Activated naive CD4-positive, alpha-beta T cell treated with anti-CD3 and anti-CD28 coated beads, Interleukin-2, amount 50 U/mL, for 24 hours (primary cell): Measurements from ENCODE around the gene KAT7.
A peak's percentile ranks its signal among the peaks of the same experiment; 100 is the strongest.

Source experiments
- H3K27ac Mint-ChIP-seq: one replicate; pipeline ENCODE4 v1.8.0; 2021; ENCODE audit warnings: mild to moderate bottlenecking, mixed read lengths
- H3K27me3 Mint-ChIP-seq: one replicate; pipeline ENCODE4 v1.8.0; 2021; ENCODE audit warnings: mixed read lengths
- H3K36me3 Mint-ChIP-seq: one replicate; pipeline ENCODE4 v1.8.0; 2021; ENCODE audit warnings: mixed read lengths
- H3K4me1 Mint-ChIP-seq: one replicate; pipeline ENCODE4 v1.8.0; 2021; ENCODE audit warnings: mixed read lengths
- H3K4me3 Mint-ChIP-seq: one replicate; pipeline ENCODE4 v1.8.0; 2021; ENCODE audit warnings: mild to moderate bottlenecking, mixed read lengths
- H3K9me3 Mint-ChIP-seq: one replicate; pipeline ENCODE4 v1.8.0; 2021; ENCODE audit warnings: mixed read lengths

Gene KAT7

DNA sequence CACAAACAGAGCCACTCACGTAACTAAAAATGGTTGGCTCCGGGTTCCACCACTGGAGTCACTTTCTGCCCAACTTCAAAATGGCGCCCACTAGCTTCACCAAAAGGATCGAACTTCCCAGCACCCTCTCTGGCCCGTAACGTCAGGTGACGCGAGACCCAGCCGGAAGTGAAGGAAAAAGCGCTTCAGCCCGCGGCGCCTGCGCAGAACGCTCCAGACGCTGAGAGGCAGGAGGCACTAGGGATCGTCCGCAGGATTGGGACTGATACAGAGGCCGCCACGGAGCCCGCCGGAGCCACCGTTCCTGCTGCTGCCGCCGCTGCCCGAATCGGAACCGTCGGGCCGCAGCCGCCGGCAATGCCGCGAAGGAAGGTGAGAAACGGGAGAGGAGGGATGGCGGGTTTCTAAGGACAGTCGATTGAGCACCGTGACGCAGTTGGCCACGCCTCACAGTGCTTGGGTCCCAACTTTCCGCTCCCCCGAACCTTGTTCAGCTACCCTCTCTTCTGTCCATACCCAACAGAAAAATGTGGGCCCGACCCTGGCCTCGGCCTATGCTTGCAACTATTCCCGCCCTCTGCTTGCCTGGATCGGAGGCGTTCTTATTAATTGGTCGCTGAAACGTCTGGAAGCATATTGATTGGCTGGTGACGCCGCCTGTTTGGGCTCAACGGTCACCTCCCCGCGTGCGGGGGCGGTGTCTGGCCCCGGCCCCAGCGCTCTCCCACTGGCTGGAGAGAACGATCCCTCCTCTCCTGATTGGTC is at the start of gene KAT7:
Gene KAT7 (plus strand): TSS at position 204 of the 765 bp plus-strand sequence. CDS start 154 bp downstream, at position 358.
- Mint-ChIP-seq H3K27me3 (no peaks in the 10 kb centered on the region), H3K9me3 (no peaks in the 10 kb centered on the region), H3K4me1 (peaks cover 58% of the 10 kb centered on the region), H3K27ac (peak within 1 kb of the TSS; percentile 99), H3K4me3 (peak within 1 kb of the TSS; percentile 98), H3K36me3 (peaks cover 7% of the 10 kb centered on the region)

DNA sequence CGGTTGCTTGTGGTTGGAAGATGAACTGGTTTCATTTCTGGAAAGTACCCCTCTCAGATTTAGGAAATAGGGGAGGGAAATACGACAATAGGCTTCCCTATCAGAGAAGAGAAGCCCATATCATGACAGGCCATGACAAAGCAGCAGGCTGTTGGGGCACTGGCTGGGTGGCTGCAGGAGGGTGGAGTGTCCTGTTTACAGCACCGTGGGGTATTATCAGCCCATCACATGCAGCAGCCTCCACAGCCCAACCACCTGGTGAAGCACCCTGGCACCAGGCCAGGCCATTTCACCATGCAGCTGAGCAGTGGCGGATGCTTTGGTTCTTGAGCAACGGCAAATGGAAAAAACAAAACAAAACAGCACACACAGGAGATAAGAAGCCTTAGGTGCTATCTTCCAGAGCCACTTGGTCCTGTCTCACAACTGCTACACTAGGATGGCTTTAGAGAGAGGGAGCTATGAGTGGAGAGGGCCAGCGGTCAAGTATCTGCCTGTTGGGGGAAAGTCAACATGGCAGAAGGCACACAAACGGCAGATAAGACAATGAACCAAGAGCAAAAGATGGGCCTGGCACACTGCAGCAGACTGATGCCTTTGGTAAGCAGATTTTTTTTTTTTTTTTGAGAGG is 48.7 kb upstream of the KAT7 start:
- H3K36me3 Mint-ChIP-seq = peaks cover under 1% of the 10 kb centered on the region
- H3K27ac Mint-ChIP-seq = peak overlapping the region; percentile 98
- no peaks in the 10 kb centered on the region for H3K9me3 Mint-ChIP-seq
- peak overlapping the region; percentile 86 for H3K4me3 Mint-ChIP-seq
- peaks cover 91% of the 10 kb centered on the region for H3K4me1 Mint-ChIP-seq
- no peaks in the 10 kb centered on the region for H3K27me3 Mint-ChIP-seq

DNA sequence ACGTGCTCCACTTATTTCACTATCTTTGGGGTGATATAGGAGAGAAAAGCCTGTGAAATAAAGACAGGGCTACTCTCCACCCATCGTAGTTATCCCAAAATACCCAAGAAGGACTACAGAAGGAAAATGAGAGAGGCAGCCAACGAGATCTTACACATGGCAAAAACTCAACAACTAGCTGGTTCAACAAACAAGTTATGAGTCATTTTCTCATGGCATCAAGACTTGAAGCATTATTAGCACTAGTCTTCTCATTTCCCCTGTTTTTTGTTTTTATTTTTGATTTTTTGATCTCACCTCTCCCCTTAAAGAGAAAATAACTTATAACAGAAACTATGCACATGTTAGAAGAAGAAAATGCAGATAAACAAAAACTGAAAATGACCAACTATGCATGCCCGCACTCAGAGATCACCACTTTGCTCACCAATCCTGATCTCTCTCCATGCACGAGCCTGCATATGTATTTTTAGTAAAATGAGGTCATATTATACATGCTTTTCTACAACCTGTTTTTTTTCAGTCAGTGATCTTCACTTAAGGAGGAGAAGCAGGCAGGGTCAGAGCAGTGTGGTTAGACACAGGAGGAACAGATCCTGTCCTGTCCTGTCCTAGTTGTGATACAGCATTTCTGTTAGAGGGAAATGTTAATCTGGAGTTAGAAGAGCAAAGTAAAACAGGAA is 47.3 kb upstream of the KAT7 start:
- H3K9me3 Mint-ChIP-seq = peaks cover 8% of the 10 kb centered on the region
- H3K4me1 Mint-ChIP-seq = peaks cover 93% of the 10 kb centered on the region
- peak overlapping the region; percentile 93 for H3K27ac Mint-ChIP-seq
- no peaks in the 10 kb centered on the region for H3K27me3 Mint-ChIP-seq
- peaks cover 5% of the 10 kb centered on the region for H3K36me3 Mint-ChIP-seq
- peak overlapping the region; percentile 86 for H3K4me3 Mint-ChIP-seq

DNA sequence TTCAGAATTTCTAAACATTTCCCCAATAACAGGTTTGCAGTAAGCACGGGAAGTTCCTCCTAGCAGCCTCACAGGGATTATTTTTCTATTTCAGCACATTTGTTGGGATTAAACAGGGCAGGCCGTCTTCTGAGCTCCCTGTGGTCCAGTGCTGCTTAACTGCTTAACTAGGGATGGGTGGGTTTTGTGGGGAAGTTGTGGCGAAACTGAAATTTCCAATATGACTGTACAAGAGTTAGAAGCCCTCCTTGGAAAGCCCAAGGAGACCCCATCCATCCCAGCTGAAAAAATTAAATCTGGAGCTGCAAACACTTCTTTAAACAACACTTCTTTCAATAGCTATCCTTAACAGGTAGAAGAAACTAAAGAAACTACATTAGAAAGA is 46.8 kb upstream of the KAT7 start:
- Mint-ChIP-seq H3K36me3 (peaks cover 5% of the 10 kb centered on the region), H3K27me3 (no peaks in the 10 kb centered on the region), H3K9me3 (peaks cover 8% of the 10 kb centered on the region), H3K27ac (peak overlapping the region; percentile 93), H3K4me1 (peaks cover 93% of the 10 kb centered on the region), H3K4me3 (peak overlapping the region; percentile 86)

DNA sequence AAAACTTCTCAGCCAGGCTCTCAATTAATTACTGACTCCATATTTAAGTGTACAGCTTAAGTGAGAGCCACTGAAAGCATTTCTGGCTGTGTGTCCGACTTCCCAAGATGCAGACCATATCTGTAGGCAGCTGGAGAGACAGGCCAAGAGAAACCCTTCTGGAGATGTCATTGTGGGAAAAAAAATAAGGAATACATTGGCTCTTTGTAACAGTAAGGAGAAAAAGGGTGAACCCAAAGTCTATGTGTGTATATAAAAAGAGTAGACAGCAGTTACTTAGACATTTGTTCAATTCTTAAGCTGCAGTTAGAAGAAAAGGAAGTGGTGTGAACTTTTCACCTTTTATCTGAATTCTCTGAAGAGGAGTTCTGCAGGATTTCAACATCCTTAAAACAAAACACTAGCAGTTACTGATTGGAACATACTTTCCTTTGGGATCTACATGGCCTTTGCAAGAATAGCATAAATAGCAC is 46.3 kb upstream of the KAT7 start:
- Mint-ChIP-seq H3K36me3 (peaks cover 5% of the 10 kb centered on the region), H3K4me3 (peak overlapping the region; percentile 86), H3K27ac (peak overlapping the region; percentile 93), H3K4me1 (peaks cover 93% of the 10 kb centered on the region), H3K27me3 (no peaks in the 10 kb centered on the region), H3K9me3 (peaks cover 8% of the 10 kb centered on the region)

DNA sequence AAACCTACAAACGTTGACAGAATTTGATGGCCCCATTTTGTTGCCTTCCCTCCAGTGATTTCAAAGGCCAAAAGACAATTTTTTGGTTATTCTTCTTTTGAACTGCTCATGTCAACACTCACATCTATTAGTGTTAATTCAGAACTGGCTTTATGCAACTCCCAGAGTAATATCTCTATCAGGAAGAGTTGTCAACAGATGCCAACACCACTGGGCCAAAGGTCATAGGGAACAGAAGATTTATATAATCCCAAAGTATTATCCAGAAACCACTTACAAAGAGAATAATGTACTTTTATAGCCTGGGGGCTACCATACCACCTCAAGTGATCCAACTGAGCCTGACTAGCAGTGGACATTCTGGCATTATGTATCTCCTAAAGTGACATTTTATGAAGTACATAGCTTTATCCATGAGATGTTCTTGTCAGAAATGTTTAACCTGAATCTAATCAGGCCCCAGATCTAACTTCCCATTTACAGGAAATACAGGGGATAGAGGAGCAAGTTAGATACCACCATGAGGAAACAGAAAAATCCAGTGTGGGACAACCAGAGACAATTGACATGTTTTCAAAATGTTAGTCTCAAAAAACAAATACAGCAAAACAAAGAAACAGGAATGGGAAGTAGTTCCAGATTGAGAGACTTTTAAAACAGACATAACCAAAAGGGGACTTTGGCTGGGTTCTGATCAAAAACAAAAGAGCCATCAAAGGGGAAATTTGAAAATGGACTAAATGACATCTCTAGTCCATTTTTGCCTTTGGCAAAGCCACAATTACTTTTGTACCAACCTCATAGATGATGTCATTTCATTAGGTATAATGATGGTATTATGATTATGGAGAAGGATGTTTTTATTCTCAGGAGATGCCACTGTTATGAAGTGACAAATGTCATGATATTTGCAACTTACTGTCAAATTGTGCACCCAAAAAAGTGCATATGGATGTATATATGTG is 43.0 kb upstream of the KAT7 start:
- Mint-ChIP-seq H3K27me3 (no peaks in the 10 kb centered on the region), H3K27ac (peak overlapping the region; percentile 98), H3K36me3 (peaks cover 10% of the 10 kb centered on the region), H3K4me3 (peak overlapping the region; percentile 77), H3K4me1 (peaks cover 91% of the 10 kb centered on the region), H3K9me3 (peaks cover 8% of the 10 kb centered on the region)

DNA sequence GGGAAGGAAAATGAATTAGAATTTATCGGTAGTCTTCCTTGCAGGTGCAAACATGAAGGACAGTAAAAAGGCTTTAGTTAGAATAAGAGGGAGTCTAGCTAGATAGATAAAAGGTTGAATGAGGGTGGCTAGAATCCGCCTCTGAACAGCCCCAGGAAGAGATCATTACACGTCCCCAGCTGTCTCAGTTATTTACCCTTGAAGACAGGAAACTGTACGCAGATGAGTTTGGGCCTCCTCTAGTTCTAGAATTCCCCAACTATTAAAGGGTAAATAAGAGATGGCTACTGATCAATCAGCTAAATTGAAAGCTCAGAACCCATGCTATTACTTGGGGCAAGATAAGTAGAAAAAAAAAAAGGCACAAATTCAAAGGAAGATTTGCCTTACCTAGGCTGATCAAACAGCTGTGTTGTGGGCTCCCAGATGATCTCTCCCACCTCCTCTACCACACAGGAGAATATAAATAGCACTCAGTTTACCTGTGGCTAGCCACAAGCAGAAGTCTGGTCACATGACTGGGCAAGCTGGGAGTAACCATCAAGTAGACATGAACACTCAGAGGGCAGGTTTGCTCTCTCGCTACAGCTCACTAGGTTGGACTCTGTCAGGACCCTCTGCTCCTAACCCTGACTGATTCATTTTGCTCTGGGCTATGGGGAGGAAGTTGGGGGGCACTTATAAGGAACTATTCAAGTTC is 41.5 kb upstream of the KAT7 start:
- Mint-ChIP-seq H3K4me1 (peaks cover 81% of the 10 kb centered on the region), H3K27ac (peak overlapping the region; percentile 98), H3K27me3 (no peaks in the 10 kb centered on the region), H3K9me3 (peaks cover 8% of the 10 kb centered on the region), H3K36me3 (peaks cover 10% of the 10 kb centered on the region), H3K4me3 (peak overlapping the region; percentile 77)

DNA sequence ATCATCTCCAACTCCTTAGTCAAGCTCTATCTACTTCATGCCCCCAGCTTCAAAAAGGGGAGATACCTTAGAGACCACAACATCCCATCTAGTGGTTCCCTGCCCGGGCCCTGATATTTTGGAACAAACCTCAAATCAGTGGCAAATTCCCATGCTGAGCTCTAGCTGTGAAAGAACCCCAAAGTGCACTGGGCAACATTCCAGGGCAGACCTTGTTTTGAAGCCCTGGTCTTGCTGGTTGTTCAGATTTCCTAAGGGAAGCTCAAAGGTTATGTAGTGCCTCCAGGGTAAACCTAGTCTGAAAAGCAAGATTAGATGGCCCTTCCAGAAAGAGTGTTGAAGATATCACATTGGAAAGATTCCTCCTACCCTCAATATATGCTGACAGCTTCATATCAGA is 40.8 kb upstream of the KAT7 start:
- Mint-ChIP-seq H3K27me3 (no peaks in the 10 kb centered on the region), H3K36me3 (peaks cover 10% of the 10 kb centered on the region), H3K4me1 (peaks cover 81% of the 10 kb centered on the region), H3K9me3 (peaks cover 8% of the 10 kb centered on the region), H3K4me3 (peak overlapping the region; percentile 80), H3K27ac (peak overlapping the region; percentile 98)

DNA sequence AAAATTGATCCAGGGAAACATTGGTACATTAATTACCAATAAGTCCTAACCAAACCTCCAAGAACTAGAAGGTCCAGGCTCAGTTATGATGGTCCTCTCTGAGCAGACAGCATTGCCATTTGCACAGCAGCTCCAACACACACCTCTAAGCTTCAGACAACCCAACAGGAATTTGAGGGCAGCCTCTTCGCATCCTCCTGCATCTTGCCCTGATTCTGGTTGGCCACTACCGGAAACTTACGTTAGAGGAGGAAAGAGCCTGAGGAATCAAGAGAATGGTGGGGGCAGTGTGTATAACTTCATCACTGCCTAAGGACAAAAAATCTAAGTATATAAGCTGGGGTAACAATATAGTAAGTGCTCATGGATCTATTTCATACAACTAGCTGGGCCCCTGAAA is 40.3 kb upstream of the KAT7 start:
- Mint-ChIP-seq H3K4me3 (peak overlapping the region; percentile 80), H3K27me3 (no peaks in the 10 kb centered on the region), H3K4me1 (peaks cover 81% of the 10 kb centered on the region), H3K36me3 (peaks cover 10% of the 10 kb centered on the region), H3K27ac (peak overlapping the region; percentile 98), H3K9me3 (peaks cover 8% of the 10 kb centered on the region)

DNA sequence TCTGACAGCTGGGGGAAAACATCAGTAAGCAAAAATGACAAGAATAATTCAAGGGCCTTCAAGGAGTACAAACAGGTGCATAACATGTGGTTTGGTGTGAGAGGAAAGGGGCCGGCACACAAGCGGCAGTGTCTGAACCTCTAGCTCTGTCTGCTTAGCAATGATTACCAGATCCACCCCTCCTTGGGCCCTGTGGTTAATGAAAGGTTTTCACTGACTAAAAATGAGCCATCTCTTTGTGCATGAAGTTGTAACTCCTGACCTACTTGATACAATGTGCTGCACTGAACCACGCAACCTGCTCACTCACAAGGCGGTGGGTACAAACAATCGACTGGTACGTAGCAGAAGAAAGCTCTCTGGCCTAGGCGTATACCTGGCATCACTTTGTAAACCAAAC is 39.7 kb upstream of the KAT7 start:
- Mint-ChIP-seq H3K4me3 (peak overlapping the region; percentile 80), H3K36me3 (peaks cover 10% of the 10 kb centered on the region), H3K27ac (peak overlapping the region; percentile 98), H3K9me3 (peaks cover 8% of the 10 kb centered on the region), H3K27me3 (no peaks in the 10 kb centered on the region), H3K4me1 (peaks cover 85% of the 10 kb centered on the region)

DNA sequence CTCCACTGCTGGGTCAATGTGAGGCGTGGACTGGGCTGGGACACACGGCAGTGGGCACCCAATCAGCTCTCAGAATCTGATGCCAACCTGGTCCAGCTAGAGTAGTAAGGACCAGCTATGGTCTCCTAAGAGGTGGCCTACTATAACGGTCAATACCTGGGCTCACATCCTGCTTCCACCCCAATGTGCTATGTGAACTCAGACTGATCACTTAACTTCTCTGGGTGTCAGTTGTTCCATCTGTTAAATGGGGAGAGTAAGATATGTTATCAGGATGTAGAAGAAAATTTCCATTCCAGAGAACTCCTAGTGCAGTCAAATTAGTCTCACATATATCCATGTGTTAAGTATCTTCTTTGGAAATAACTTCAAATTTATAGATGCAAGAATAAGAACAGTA is 38.8 kb upstream of the KAT7 start:
- Mint-ChIP-seq H3K4me3 (peak overlapping the region; percentile 28), H3K27me3 (no peaks in the 10 kb centered on the region), H3K27ac (peak overlapping the region; percentile 90), H3K36me3 (peaks cover 10% of the 10 kb centered on the region), H3K9me3 (peaks cover 8% of the 10 kb centered on the region), H3K4me1 (peaks cover 86% of the 10 kb centered on the region)

DNA sequence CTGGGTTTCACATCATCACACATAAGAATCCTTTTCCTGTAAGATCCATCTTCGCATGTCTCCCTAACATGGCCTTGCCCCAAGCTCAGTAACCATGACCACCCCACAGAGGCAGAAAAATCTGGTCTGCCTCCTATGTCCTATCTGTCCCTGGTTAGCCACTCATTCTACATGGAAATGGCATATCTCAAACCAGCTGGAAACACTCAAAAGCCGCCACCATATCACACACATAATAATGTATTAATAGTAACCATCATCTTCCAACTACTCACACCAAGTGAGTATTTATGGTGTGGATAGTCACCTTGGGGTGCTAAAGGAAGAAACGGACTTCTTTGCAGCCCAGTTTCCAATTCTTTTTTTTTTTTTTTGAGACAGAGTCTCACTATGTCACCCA is 36.0 kb upstream of the KAT7 start:
- Mint-ChIP-seq H3K4me1 (peaks cover 84% of the 10 kb centered on the region), H3K4me3 (no peak overlapping the region)

DNA sequence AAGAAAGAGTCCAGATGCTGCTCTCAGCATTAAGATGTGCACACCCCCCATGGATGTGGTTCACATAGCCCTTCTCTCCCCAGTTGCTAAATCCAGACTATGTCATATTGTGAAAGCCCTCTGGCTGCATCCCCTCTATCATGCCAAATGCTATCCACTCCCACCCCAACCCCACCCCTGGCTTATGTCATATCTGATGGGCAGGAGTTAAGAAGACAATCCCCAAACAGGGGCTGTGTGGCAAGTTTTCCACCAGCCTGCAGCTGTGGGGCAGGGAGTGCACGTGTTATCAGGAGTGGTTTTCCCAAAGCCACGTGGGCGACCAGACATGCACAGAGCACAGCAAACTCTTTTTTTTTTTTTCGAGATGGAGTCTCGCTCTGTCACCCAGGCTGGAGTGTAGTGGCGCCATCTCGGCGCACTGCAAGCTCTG is 34.5 kb upstream of the KAT7 start:
- no peaks in the 10 kb centered on the region for H3K9me3 Mint-ChIP-seq
- H3K4me3 Mint-ChIP-seq = no peak overlapping the region
- H3K4me1 Mint-ChIP-seq = peaks cover 80% of the 10 kb centered on the region
- peak overlapping the region; percentile 68 for H3K27ac Mint-ChIP-seq
- H3K36me3 Mint-ChIP-seq = peaks cover 9% of the 10 kb centered on the region
- H3K27me3 Mint-ChIP-seq = no peaks in the 10 kb centered on the region

More for the DNA sequence above, 36.0 kb upstream of the KAT7 start:
- H3K36me3 Mint-ChIP-seq = peaks cover 8% of the 10 kb centered on the region
- no peaks in the 10 kb centered on the region for H3K27me3 Mint-ChIP-seq
- H3K27ac Mint-ChIP-seq = peak overlapping the region; percentile 78
- no peaks in the 10 kb centered on the region for H3K9me3 Mint-ChIP-seq

DNA sequence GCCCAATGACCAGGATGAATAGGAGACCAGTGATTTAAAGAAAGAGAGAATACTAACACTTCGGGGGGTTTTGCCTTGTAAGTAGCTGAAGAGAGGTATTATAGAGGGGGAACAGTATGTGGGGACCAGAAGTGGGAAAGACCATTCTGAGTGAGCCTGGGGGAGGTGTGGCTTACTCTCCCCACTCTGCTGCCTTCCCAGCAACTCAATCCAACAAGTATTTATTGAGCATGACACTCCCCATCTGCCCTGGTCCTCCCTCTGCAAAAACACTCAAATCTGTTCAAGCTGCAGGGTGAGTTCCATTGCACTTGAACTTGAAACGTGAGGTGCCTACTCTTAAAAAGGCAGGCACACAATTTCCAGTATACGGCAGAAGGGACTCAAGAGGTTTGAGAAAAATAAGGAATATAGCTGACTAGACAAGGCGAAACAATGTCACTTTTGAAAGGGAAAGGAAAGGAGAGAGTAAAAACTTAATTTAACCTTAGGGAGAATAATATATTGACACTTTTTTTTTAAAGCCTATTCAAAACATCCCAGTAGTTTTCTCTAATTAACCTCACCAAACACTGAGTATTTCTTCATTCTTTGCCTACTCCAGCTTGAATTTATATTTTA is 32.7 kb upstream of the KAT7 start:
- Mint-ChIP-seq H3K36me3 (peaks cover 5% of the 10 kb centered on the region), H3K27ac (peak overlapping the region; percentile 72), H3K4me1 (peaks cover 83% of the 10 kb centered on the region), H3K4me3 (no peak overlapping the region), H3K27me3 (no peaks in the 10 kb centered on the region), H3K9me3 (no peaks in the 10 kb centered on the region)
